Caco-2 (cell line): ENCODE data around the gene TIMP2. TPM values are rescaled to one million over a fixed set of nuclear protein-coding genes. Genes with fewer than 3 reads are reported as not detected.

Experiments used
- BruUV-seq: library from RNA; stranded (reverse); fragments of 400-500 nt; replicated peaks from 2 replicates; lab custom pipeline; 2021; lab: Mats Ljungman, UMichigan
- CTCF ChIA-PET: fragments of 300-600 bp; sonication (Branson Sonifier 250); formaldehyde crosslinking; loops from one replicate; lab custom pipeline; 2022; ENCODE audit warnings: antibody characterized with exemption; lab: Charles Lee
- POLR2A ChIA-PET: fragments of 300-600 bp; sonication (Branson Sonifier 250); formaldehyde crosslinking; loops from one replicate; lab custom pipeline; 2022; ENCODE audit warnings: antibody characterized with exemption; lab: Charles Lee
- DNase-seq, 2 experiments: peaks; one replicate each; pipeline versions ENCODE4 v3.0.0 to v3.0.0-alpha.2; 2020 to 2022
- H3K27me3 ChIP-seq: replicated peaks from 2 replicates; pipeline ENCODE4 v1.6.0; 2011; ENCODE audit warnings: low read length; ENCODE audit not compliant: control insufficient read depth, insufficient read depth
- H3K36me3 ChIP-seq: 2 replicates; pipeline ENCODE4 v1.5.1; 2011; ENCODE audit warnings: low read length; ENCODE audit not compliant: control insufficient read depth, insufficient read depth
- H3K4me1 ChIP-seq: fragments of 250-450 bp; sonication (Bioruptor Pico); 2 replicates; pipeline ENCODE4 v1.5.1; 2020; ENCODE audit warnings: mild to moderate bottlenecking
- H3K4me3 ChIP-seq: 2 replicates; pipeline ENCODE4 v1.5.1; 2011; ENCODE audit warnings: low read depth, mild to moderate bottlenecking, control low read depth, low read length
- H3K9me3 ChIP-seq: fragments of 250-450 bp; sonication (Bioruptor Pico); 2 replicates; pipeline ENCODE4 v1.5.1; 2020; ENCODE audit warnings: mild to moderate bottlenecking, moderate library complexity
- H3K27ac Mint-ChIP-seq: one replicate; pipeline ENCODE4 v1.8.0; 2022; ENCODE audit warnings: mixed read lengths; ENCODE audit not compliant: unreplicated experiment
- H3K27me3 Mint-ChIP-seq: one replicate; pipeline ENCODE4 v1.8.0; 2022; ENCODE audit warnings: mixed read lengths; ENCODE audit not compliant: insufficient read depth, unreplicated experiment
- H3K36me3 Mint-ChIP-seq: one replicate; pipeline ENCODE4 v1.8.0; 2022; ENCODE audit warnings: mild to moderate bottlenecking, mixed read lengths; ENCODE audit not compliant: insufficient read depth, unreplicated experiment
- H3K4me1 Mint-ChIP-seq: one replicate; pipeline ENCODE4 v1.8.0; 2022; ENCODE audit warnings: low read depth, mixed read lengths; ENCODE audit not compliant: unreplicated experiment
- H3K4me3 Mint-ChIP-seq: one replicate; pipeline ENCODE4 v1.8.0; 2022; ENCODE audit warnings: mild to moderate bottlenecking, moderate library complexity, mixed read lengths; ENCODE audit not compliant: unreplicated experiment
- H3K9me3 Mint-ChIP-seq: one replicate; pipeline ENCODE4 v1.8.0; 2022; ENCODE audit warnings: mixed read lengths; ENCODE audit not compliant: unreplicated experiment
- intact Hi-C: fragments of 100-400 bp; cut with micrococcal nuclease; formaldehyde crosslinking; loops from one replicate; pipeline ENCODE4 v1.10.0; 2022; ENCODE audit not compliant: unreplicated experiment
- total RNA-seq: library from RNA; stranded (reverse); gene quantifications from 2 replicates; pipeline ENCODE4 v1.2.3, GENCODE V29; 2022
- TF ChIP-seq, protein P1 (sequence below), 2 experiments: fragments of 200-600 bp in 1 of 2; IDR thresholded peaks; 1 replicate in 1 of 2; 2 replicates in 1 of 2; pipeline versions ENCODE4 v1.5.1 to v1.8.0; 2011 to 2022; ENCODE audit warnings: antibody characterized with exemption in 1 of 2, control low read depth in 1 of 2, inconsistent platforms in 1 of 2, low read depth in 1 of 2, low read length in 1 of 2, mild to moderate bottlenecking in 1 of 2, moderate library complexity in 1 of 2; ENCODE audit not compliant: insufficient read depth in 1 of 2, severe bottlenecking in 1 of 2, unreplicated experiment in 1 of 2

Gene TIMP2
- total RNA-seq, 1 experiment from 2014 or later, result 70.1 TPM

DNA sequence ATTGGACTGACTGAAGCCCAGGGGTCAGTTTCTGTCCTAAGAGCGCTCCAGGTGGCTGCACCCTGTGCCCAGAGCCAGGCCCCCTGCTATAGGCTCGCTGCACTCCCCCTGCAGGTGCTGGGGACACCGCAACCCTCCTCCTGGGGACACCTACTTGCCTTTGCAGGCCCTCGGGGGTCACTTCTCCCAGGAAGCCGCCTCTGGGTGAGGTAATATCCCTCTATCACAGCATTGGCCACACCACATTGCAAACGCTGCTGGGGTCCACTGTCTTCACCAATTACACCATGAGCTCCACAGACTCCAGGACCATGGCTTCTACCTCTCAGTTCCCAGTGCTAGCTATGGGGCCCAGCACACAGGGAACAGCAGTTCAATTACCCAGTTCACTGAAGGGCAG lies 99.5 kb downstream of the TIMP2 start:
- Histone ChIP-seq H3K27me3 (no peaks in the 10 kb centered on the region), H3K4me3 (no peak overlapping the region), H3K9me3 (no peaks in the 10 kb centered on the region), H3K36me3 (peaks cover 6% of the 10 kb centered on the region), H3K4me1 (no peaks in the 10 kb centered on the region)
- Mint-ChIP-seq H3K4me3 (no peak overlapping the region), H3K4me1 (no peaks in the 10 kb centered on the region), H3K9me3 (no peaks in the 10 kb centered on the region), H3K36me3 (peaks cover 94% of the 10 kb centered on the region), H3K27me3 (no peaks in the 10 kb centered on the region), H3K27ac (no peak overlapping the region)
- CTCF ChIA-PET, result no interaction called here
- POLR2A ChIA-PET, result no interaction called here
- TF ChIP-seq, protein P1, sequence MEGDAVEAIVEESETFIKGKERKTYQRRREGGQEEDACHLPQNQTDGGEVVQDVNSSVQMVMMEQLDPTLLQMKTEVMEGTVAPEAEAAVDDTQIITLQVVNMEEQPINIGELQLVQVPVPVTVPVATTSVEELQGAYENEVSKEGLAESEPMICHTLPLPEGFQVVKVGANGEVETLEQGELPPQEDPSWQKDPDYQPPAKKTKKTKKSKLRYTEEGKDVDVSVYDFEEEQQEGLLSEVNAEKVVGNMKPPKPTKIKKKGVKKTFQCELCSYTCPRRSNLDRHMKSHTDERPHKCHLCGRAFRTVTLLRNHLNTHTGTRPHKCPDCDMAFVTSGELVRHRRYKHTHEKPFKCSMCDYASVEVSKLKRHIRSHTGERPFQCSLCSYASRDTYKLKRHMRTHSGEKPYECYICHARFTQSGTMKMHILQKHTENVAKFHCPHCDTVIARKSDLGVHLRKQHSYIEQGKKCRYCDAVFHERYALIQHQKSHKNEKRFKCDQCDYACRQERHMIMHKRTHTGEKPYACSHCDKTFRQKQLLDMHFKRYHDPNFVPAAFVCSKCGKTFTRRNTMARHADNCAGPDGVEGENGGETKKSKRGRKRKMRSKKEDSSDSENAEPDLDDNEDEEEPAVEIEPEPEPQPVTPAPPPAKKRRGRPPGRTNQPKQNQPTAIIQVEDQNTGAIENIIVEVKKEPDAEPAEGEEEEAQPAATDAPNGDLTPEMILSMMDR (IDR thresholded peaks at IDR 0.05; ENCODE audit: insufficient read depth in 1 of 2, low read depth in 1 of 2, low read length in 1 of 2, severe bottlenecking in 1 of 2, unreplicated experiment in 1 of 2), result no peak
- intact Hi-C loops, result no loop called here
- DNase-seq, result no peak
- no TSS peak for BruUV-seq

DNA sequence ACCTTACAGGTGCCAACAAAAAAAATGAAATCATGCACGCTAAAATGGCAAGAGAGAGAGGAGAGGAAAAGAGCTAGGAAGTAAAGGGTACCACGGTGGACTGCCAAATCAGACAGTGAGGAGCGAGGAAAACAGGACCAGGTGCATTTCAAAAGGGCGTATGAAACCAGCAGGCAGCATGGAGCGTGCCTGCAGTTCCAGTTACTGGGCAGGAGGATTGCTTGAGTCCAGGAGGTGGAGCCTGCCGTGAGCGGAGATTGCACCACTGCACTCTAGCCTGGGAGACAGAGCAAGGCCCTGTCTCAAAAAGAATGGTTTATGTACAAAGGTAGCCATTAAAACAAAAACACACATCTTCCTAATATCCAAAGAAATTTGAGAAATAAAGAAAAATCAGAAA lies 100.9 kb downstream of the TIMP2 start:
- Mint-ChIP-seq H3K27ac (no peak overlapping the region), H3K36me3 (peaks cover 98% of the 10 kb centered on the region), H3K4me3 (no peak overlapping the region), H3K27me3 (no peaks in the 10 kb centered on the region), H3K9me3 (no peaks in the 10 kb centered on the region), H3K4me1 (no peaks in the 10 kb centered on the region)
- Histone ChIP-seq H3K4me1 (no peaks in the 10 kb centered on the region), H3K27me3 (no peaks in the 10 kb centered on the region), H3K9me3 (no peaks in the 10 kb centered on the region), H3K4me3 (no peak overlapping the region), H3K36me3 (peaks cover 8% of the 10 kb centered on the region)
- DNase-seq, result no peak
- ChIA-PET CTCF (no interaction called here), POLR2A (interaction anchor here (1.3 kb wide), 1 partner anchor 17 kb away, joined by 3 read pairs; no protein-coding TSS in a partner anchor)
- intact Hi-C loops, result no loop called here
- BruUV-seq, result no TSS peak
- TF ChIP-seq, protein P1 (IDR thresholded peaks at IDR 0.05; ENCODE audit: insufficient read depth in 1 of 2, low read depth in 1 of 2, low read length in 1 of 2, severe bottlenecking in 1 of 2, unreplicated experiment in 1 of 2), result no peak

DNA sequence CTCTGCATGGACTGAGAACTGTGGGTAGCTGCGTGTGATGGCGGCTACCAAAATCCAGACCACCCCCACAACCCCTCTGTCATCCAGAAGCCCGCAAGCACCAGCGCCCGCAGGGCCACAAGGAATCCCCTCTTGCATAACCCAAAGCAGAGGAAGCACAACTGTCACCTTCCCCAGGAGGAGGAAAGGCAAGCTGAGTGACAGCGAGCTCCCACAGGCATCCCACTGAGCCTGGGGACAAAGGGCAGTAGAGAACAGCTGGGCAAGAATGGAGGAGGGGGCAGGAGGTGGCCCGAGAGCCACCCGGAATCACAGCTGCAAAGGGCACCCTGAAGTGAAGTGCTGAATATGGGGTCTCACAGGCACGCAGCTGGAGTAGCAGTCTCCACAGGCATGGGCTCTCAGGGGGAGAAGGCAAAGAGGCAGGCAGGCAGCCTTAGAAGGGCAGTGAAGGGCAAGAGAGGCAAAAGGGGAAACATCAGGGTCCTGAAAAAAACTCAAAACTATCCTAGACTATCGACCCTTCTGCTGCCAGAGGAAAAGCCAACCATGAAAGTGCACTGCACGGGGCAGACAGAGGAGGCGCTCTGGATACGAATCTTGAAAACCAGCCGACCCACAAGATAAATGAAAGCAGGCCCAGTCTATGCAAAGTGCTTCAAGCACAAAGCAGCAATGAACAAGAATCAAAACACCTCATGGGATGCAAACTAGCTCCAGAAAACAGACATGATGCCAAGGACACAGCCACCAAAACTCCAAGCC lies 101.7 kb downstream of the TIMP2 start:
- Mint-ChIP-seq H3K4me3 (no peak overlapping the region), H3K27me3 (no peaks in the 10 kb centered on the region), H3K27ac (no peak overlapping the region), H3K36me3 (peaks cover 98% of the 10 kb centered on the region), H3K4me1 (no peaks in the 10 kb centered on the region), H3K9me3 (no peaks in the 10 kb centered on the region)
- no peak for DNase-seq
- TF ChIP-seq, protein P1 (IDR thresholded peaks at IDR 0.05; ENCODE audit: insufficient read depth in 1 of 2, low read depth in 1 of 2, low read length in 1 of 2, severe bottlenecking in 1 of 2, unreplicated experiment in 1 of 2), result no peak
- ChIA-PET CTCF (no interaction called here), POLR2A (interaction anchor here (1.3 kb wide), 1 partner anchor 18 kb away, joined by 3 read pairs; no protein-coding TSS in a partner anchor)
- BruUV-seq, result no TSS peak
- intact Hi-C loops, result no loop called here
- H3K27me3 ChIP-seq, result no peaks in the 10 kb centered on the region
- H3K4me3 ChIP-seq, result no peak overlapping the region
- H3K9me3 ChIP-seq, result no peaks in the 10 kb centered on the region
- H3K4me1 ChIP-seq, result no peaks in the 10 kb centered on the region
- peaks cover 8% of the 10 kb centered on the region for H3K36me3 ChIP-seq
